ENCODE measurements around the gene POU6F2. TPM values are rescaled to one million over a fixed set of nuclear protein-coding genes. Genes with fewer than 3 reads are reported as not detected.

Gene POU6F2
- total RNA-seq, 6 donors from 2014 or later: under 0.01 to 1.4 (median 0.24) TPM; not detected in 2

- H3K4me1 ChIP-seq: no peaks in the 10 kb centered on the region
- no peak overlapping the region for H3K27ac ChIP-seq
- DNase-seq (no peak), ATAC-seq (ENCODE audit: low FRiP score in 2 of 2) (no peak)
- H3K9me3 ChIP-seq: no peaks in the 10 kb centered on the region
- H3K36me3 ChIP-seq: no peaks in the 10 kb centered on the region
- TF ChIP-seq EP300 (IDR thresholded peaks at IDR 0.05) (no peak), CTCF (IDR thresholded peaks at IDR 0.05) (no peak), POLR2A (IDR thresholded peaks at IDR 0.05) (no peak), POLR2AphosphoS5 (IDR thresholded peaks at IDR 0.05) (no peak)
- H3K27me3 ChIP-seq: no peaks in the 10 kb centered on the region
- 100% methylated on average over 1 of the region's 1 CpG for WGBS, 2 donors
- H3K4me3 ChIP-seq: no peak overlapping the region
These were observed 356.0 kb downstream of the POU6F2 start for GRCh38 chr7:39333701-39334100.

DNA sequence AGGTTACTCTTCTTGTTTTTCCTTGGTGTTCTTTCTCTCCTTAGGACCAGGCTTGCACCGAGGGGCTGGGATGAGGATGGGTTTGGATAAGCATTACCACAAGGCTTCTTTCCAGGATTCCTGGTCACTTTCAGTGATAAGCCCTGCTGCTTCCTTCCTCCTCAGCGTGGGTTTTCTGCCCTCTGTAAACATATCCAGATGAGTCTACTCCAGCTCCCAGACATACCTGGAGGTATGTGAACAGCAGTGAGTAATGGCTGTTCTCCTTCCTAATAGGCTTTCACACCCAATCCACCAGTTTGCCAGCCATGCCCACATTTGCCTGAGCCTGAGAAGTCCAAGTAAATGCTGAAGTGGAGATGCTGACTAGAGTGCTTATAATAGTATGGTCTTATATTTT is 358.7 kb downstream of the POU6F2 start:
- WGBS, 2 donors: 35 to 56% methylated on average over 2 of the region's 2 CpGs

GRCh38 chr7:39338716-39339115 is 361.0 kb downstream of the POU6F2 start:
- Histone ChIP-seq H3K4me1 (no peaks in the 10 kb centered on the region), H3K4me3 (no peak overlapping the region), H3K9me3 (no peaks in the 10 kb centered on the region), H3K36me3 (no peaks in the 10 kb centered on the region), H3K27ac (no peak overlapping the region), H3K27me3 (no peaks in the 10 kb centered on the region)
- DNase-seq (no peak), ATAC-seq (ENCODE audit: low FRiP score in 2 of 2) (no peak)
- no peak for TF ChIP-seq EP300 (IDR thresholded peaks at IDR 0.05)
- TF ChIP-seq POLR2A (IDR thresholded peaks at IDR 0.05): no peak
- TF ChIP-seq POLR2AphosphoS5 (IDR thresholded peaks at IDR 0.05): no peak
- 87 to 90% methylated on average over 2 of the region's 2 CpGs for WGBS, 2 donors

More for the DNA sequence above, 358.7 kb downstream of the POU6F2 start:
- H3K36me3 ChIP-seq: no peaks in the 10 kb centered on the region
- no peaks in the 10 kb centered on the region for H3K27me3 ChIP-seq
- no peak for ATAC-seq (ENCODE audit: low FRiP score in 2 of 2)
- no peak overlapping the region for H3K27ac ChIP-seq
- no peak for TF ChIP-seq POLR2AphosphoS5 (IDR thresholded peaks at IDR 0.05)
- TF ChIP-seq POLR2A (IDR thresholded peaks at IDR 0.05): no peak
- no peak for TF ChIP-seq CTCF (IDR thresholded peaks at IDR 0.05)
- TF ChIP-seq EP300 (IDR thresholded peaks at IDR 0.05): no peak
- H3K4me1 ChIP-seq: no peaks in the 10 kb centered on the region
- no peak overlapping the region for H3K4me3 ChIP-seq
- H3K9me3 ChIP-seq: no peaks in the 10 kb centered on the region
- no peak for DNase-seq

GRCh38 chr7:39339591-39339990 is 361.9 kb downstream of the POU6F2 start:
- ATAC-seq (ENCODE audit: low FRiP score in 2 of 2) (no peak), DNase-seq (peak in 1 of 2 donors; percentile 70)
- no peaks in the 10 kb centered on the region for H3K9me3 ChIP-seq
- no peak overlapping the region for H3K27ac ChIP-seq
- WGBS, 2 donors: 92 to 95% methylated on average over 10 of the region's 10 CpGs
- no peaks in the 10 kb centered on the region for H3K36me3 ChIP-seq
- H3K4me3 ChIP-seq: no peak overlapping the region
- no peaks in the 10 kb centered on the region for H3K4me1 ChIP-seq
- no peaks in the 10 kb centered on the region for H3K27me3 ChIP-seq
- TF ChIP-seq CTCF (IDR thresholded peaks at IDR 0.05): no peak
- no peak for TF ChIP-seq POLR2A (IDR thresholded peaks at IDR 0.05)
- TF ChIP-seq POLR2AphosphoS5 (IDR thresholded peaks at IDR 0.05): no peak
- TF ChIP-seq EP300 (IDR thresholded peaks at IDR 0.05): no peak

- H3K36me3 ChIP-seq: no peaks in the 10 kb centered on the region
- ATAC-seq (ENCODE audit: low FRiP score in 2 of 2) (no peak), DNase-seq (no peak)
- no peaks in the 10 kb centered on the region for H3K27me3 ChIP-seq
- H3K4me3 ChIP-seq: no peak overlapping the region
- TF ChIP-seq CTCF (IDR thresholded peaks at IDR 0.05) (no peak), POLR2AphosphoS5 (IDR thresholded peaks at IDR 0.05) (no peak), EP300 (IDR thresholded peaks at IDR 0.05) (no peak), POLR2A (IDR thresholded peaks at IDR 0.05) (no peak)
- H3K4me1 ChIP-seq: no peaks in the 10 kb centered on the region
- no peaks in the 10 kb centered on the region for H3K9me3 ChIP-seq
- 69 to 74% methylated on average over 5 of the region's 5 CpGs for WGBS, 2 donors
- H3K27ac ChIP-seq: no peak overlapping the region
These were observed 363.4 kb downstream of the POU6F2 start for GRCh38 chr7:39341083-39341482.

Data from upper lobe of left lung (tissue), 6 donors.